Measurements from ENCODE around the gene DUSP8. TPM values are rescaled to one million over a fixed set of nuclear protein-coding genes. Genes with fewer than 3 reads are reported as not detected.

The DUSP8 gene
- total RNA-seq, 1 experiment from 2014 or later, result 14.0 TPM

DNA sequence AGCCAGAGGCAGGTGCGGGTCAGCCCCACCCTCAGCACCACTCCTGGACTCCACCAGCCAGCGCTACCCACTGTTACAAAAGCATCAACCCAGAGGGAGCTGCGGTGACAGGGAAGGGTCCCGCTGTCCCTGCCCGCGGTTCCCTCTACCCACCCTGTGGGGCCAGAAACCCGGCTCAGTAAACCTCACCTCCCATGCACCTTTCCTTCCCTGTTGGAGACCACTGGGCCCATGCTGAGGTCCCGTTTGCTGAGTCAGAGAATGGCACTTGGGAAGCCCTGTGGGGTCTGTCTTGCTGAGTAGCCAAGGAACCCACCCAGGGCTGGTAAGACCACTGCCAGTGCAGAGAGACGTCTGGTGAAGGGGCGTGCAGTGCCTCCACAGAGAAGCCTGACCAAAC lies 43.4 kb downstream of the DUSP8 start:
- no peak overlapping the region for H3K4me3 Mint-ChIP-seq (ENCODE audit: low read depth, unreplicated experiment)
- peaks cover 5% of the 10 kb centered on the region for H3K36me3 Mint-ChIP-seq (ENCODE audit: insufficient read depth, unreplicated experiment)
- no peak for DNase-seq
- no TSS peak for BruUV-seq (replicated peaks)
- no peak overlapping the region for H3K27ac Mint-ChIP-seq (ENCODE audit: unreplicated experiment)
- H3K4me1 Mint-ChIP-seq (ENCODE audit: low read depth, unreplicated experiment), result no peaks in the 10 kb centered on the region
- intact Hi-C loops (cut with micrococcal nuclease; ENCODE audit: unreplicated experiment), result no loop called here
- no peaks in the 10 kb centered on the region for H3K9me3 Mint-ChIP-seq (ENCODE audit: low read depth, unreplicated experiment)
- no peaks in the 10 kb centered on the region for H3K27me3 Mint-ChIP-seq (ENCODE audit: unreplicated experiment)
- CTCF ChIA-PET, result no interaction called here
- TF ChIP-seq, protein P1, sequence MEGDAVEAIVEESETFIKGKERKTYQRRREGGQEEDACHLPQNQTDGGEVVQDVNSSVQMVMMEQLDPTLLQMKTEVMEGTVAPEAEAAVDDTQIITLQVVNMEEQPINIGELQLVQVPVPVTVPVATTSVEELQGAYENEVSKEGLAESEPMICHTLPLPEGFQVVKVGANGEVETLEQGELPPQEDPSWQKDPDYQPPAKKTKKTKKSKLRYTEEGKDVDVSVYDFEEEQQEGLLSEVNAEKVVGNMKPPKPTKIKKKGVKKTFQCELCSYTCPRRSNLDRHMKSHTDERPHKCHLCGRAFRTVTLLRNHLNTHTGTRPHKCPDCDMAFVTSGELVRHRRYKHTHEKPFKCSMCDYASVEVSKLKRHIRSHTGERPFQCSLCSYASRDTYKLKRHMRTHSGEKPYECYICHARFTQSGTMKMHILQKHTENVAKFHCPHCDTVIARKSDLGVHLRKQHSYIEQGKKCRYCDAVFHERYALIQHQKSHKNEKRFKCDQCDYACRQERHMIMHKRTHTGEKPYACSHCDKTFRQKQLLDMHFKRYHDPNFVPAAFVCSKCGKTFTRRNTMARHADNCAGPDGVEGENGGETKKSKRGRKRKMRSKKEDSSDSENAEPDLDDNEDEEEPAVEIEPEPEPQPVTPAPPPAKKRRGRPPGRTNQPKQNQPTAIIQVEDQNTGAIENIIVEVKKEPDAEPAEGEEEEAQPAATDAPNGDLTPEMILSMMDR (IDR thresholded peaks at IDR 0.05; ENCODE audit: unreplicated experiment), result no peak

DNA sequence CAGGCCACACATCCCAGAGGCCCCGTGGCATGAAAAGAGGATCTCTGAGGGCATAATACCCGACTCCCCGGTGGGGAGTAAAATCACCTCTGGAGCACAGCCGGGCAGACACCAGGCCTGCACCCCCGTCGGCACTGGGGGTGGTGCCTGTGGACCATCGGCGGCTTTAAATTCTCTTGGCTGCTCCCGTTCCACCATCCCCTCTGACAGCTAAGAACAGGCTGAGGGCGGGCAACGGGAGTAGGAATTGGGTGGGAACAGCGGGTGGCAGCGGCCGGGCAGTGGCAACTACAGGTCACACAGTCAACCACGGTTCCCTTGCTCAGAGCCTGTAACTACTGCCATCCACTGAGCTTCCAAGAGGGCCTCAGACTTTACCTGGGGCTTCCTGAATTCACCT lies 45.3 kb downstream of the DUSP8 start:
- H3K9me3 Mint-ChIP-seq (ENCODE audit: low read depth, unreplicated experiment), result no peaks in the 10 kb centered on the region
- no peaks in the 10 kb centered on the region for H3K27me3 Mint-ChIP-seq (ENCODE audit: unreplicated experiment)
- DNase-seq, result no peak
- H3K36me3 Mint-ChIP-seq (ENCODE audit: insufficient read depth, unreplicated experiment), result peaks cover 2% of the 10 kb centered on the region
- no TSS peak for BruUV-seq (replicated peaks)
- H3K27ac Mint-ChIP-seq (ENCODE audit: unreplicated experiment), result no peak overlapping the region
- no peaks in the 10 kb centered on the region for H3K4me1 Mint-ChIP-seq (ENCODE audit: low read depth, unreplicated experiment)
- intact Hi-C loops (cut with micrococcal nuclease; ENCODE audit: unreplicated experiment), result no loop called here
- CTCF ChIA-PET, result no interaction called here
- TF ChIP-seq, protein P1 (IDR thresholded peaks at IDR 0.05; ENCODE audit: unreplicated experiment), result no peak
- H3K4me3 Mint-ChIP-seq (ENCODE audit: low read depth, unreplicated experiment), result no peak overlapping the region

DNA sequence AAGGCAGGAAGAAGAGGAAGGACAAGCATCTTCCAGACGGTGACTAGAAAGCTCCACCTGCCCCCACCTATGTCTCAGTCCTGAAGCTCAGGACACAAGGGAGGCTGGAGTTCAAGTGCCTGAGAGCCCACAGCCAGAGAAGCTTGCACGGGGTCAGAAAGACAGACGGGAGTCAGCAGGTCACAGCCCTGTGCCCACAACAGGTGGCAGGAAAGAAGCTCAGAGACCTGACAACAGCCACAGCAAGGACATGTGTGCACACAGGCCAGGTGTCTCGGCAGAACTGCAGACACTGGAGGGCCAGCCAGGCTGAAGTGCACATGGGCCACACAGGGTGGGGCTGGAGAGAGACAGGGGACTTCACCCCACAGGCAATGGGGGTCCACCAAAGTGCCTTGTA lies 48.3 kb downstream of the DUSP8 start:
- CTCF ChIA-PET, result no interaction called here
- no peaks in the 10 kb centered on the region for H3K4me1 Mint-ChIP-seq (ENCODE audit: low read depth, unreplicated experiment)
- no peak overlapping the region for H3K27ac Mint-ChIP-seq (ENCODE audit: unreplicated experiment)
- intact Hi-C loops (cut with micrococcal nuclease; ENCODE audit: unreplicated experiment), result no loop called here
- no peaks in the 10 kb centered on the region for H3K36me3 Mint-ChIP-seq (ENCODE audit: insufficient read depth, unreplicated experiment)
- H3K4me3 Mint-ChIP-seq (ENCODE audit: low read depth, unreplicated experiment), result no peak overlapping the region
- H3K27me3 Mint-ChIP-seq (ENCODE audit: unreplicated experiment), result no peaks in the 10 kb centered on the region
- H3K9me3 Mint-ChIP-seq (ENCODE audit: low read depth, unreplicated experiment), result no peaks in the 10 kb centered on the region
- TF ChIP-seq, protein P1 (IDR thresholded peaks at IDR 0.05; ENCODE audit: unreplicated experiment), result no peak
- no peak for DNase-seq
- no TSS peak for BruUV-seq (replicated peaks)

DNA sequence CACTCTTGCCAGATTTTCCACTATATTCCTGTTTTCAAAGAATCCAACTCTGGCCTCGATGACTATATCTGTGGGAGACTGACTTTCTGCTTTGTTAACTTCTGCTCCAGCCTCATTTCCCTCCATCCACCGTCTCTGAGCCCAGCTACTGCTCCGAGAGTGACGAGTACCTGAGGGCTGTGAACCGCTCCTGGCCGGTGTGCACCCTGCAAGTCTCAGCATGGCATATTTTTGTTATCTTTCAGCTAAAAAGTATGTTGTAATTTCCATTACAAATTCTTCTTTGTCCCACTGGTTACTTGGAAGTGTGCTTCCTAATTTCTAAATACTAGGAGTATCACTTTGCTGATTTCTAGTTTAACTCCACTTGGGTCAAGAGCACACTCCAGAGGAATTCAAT lies 49.0 kb downstream of the DUSP8 start:
- no peaks in the 10 kb centered on the region for H3K36me3 Mint-ChIP-seq (ENCODE audit: insufficient read depth, unreplicated experiment)
- no peak overlapping the region for H3K27ac Mint-ChIP-seq (ENCODE audit: unreplicated experiment)
- H3K4me3 Mint-ChIP-seq (ENCODE audit: low read depth, unreplicated experiment), result no peak overlapping the region
- no peaks in the 10 kb centered on the region for H3K9me3 Mint-ChIP-seq (ENCODE audit: low read depth, unreplicated experiment)
- H3K27me3 Mint-ChIP-seq (ENCODE audit: unreplicated experiment), result no peaks in the 10 kb centered on the region
- DNase-seq, result no peak
- no TSS peak for BruUV-seq (replicated peaks)
- TF ChIP-seq, protein P1 (IDR thresholded peaks at IDR 0.05; ENCODE audit: unreplicated experiment), result no peak
- H3K4me1 Mint-ChIP-seq (ENCODE audit: low read depth, unreplicated experiment), result no peaks in the 10 kb centered on the region
- CTCF ChIA-PET, result no interaction called here
- intact Hi-C loops (cut with micrococcal nuclease; ENCODE audit: unreplicated experiment), result no loop called here

DNA sequence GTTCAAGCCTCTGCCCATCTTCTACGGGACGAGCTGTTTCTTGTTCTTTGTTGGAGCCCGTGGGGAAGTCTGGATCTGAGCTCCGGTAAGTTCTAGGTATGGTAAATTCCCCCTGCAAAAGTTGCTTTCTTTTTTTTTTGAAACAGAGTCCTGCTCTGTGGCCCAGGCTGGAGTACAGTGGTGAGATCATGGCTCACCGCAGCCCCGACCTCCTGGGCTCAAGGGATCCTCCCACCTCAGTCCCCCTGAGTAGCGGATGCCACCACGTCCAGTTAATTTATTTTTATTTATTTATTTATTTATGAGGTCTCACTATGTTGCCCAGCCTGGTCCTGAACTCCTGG lies 50.0 kb downstream of the DUSP8 start:
- H3K36me3 Mint-ChIP-seq (ENCODE audit: insufficient read depth, unreplicated experiment), result no peaks in the 10 kb centered on the region
- H3K9me3 Mint-ChIP-seq (ENCODE audit: low read depth, unreplicated experiment), result no peaks in the 10 kb centered on the region
- no peak overlapping the region for H3K4me3 Mint-ChIP-seq (ENCODE audit: low read depth, unreplicated experiment)
- CTCF ChIA-PET, result no interaction called here
- BruUV-seq (replicated peaks), result no TSS peak
- no peak for DNase-seq
- TF ChIP-seq, protein P1 (IDR thresholded peaks at IDR 0.05; ENCODE audit: unreplicated experiment), result no peak
- no peaks in the 10 kb centered on the region for H3K27me3 Mint-ChIP-seq (ENCODE audit: unreplicated experiment)
- intact Hi-C loops (cut with micrococcal nuclease; ENCODE audit: unreplicated experiment), result no loop called here
- no peak overlapping the region for H3K27ac Mint-ChIP-seq (ENCODE audit: unreplicated experiment)
- H3K4me1 Mint-ChIP-seq (ENCODE audit: low read depth, unreplicated experiment), result no peaks in the 10 kb centered on the region
